ENCODE data around the gene SWAP70.

GRCh38 chr11:9703280-9703679 lies 39.4 kb downstream of the SWAP70 start:
- TF ChIP-seq KDM5A (IDR thresholded peaks at IDR 0.05; ENCODE audit: low read length) (no peak), TCF12 (IDR thresholded peaks at IDR 0.05; ENCODE audit: low read depth, low read length) (no peak), CTCF (IDR thresholded peaks at IDR 0.05; ENCODE audit: control extremely low read depth in 1 of 3, insufficient read depth in 1 of 3, low read depth in 1 of 3, low read length in 3 of 3) (no peak), SIN3A (conservative IDR thresholded peaks at IDR 0.05 in 1 of 2, IDR thresholded peaks at IDR 0.05 in 1 of 2; ENCODE audit: low read depth in 1 of 2, low read length in 2 of 2) (no peak)
